ENCODE data around the gene SKP1. TPM values are rescaled to one million over a fixed set of nuclear protein-coding genes. Genes with fewer than 3 reads are reported as not detected.

Gene SKP1
- total and polyA plus RNA-seq, 12 donors: 65.2 to 675 (median 483) TPM

DNA sequence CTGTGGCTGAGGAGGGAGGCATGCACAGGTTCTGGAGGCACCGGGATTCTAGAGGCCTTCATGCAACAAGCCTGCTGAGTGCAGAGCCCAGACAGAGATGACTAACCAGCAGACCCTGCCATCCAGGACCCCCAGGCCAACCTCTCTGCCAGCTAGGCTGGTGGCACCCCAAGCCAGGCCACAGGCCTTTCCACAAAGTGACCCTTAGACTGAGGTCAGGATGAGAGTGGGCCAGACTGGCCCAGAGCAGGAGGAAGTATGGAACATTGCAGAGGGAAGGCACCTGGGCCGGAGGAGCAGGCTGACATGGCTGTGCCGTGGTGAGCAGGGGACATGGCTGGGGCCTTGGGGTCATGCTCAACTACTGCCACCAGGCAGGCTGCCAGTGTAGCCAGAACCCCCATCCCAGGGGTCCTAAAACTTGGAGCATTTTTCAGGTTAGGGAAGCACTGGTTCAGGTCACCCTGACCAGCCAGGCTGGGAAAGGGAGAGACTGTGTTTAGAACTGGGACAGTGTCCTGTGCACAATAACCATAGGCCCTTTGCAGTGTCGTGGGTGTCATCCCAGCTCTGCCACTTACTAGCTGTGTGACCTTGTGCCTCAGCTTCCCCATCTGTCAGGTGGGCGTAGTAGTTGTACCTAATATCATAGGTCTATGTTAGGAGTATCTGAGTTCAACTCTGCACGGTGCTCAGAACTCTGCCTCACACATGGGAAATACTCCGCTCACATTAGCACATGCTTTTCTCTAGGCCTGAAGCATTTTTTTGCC is 45.0 kb downstream of the SKP1 start:
- TF ChIP-seq, protein P1, sequence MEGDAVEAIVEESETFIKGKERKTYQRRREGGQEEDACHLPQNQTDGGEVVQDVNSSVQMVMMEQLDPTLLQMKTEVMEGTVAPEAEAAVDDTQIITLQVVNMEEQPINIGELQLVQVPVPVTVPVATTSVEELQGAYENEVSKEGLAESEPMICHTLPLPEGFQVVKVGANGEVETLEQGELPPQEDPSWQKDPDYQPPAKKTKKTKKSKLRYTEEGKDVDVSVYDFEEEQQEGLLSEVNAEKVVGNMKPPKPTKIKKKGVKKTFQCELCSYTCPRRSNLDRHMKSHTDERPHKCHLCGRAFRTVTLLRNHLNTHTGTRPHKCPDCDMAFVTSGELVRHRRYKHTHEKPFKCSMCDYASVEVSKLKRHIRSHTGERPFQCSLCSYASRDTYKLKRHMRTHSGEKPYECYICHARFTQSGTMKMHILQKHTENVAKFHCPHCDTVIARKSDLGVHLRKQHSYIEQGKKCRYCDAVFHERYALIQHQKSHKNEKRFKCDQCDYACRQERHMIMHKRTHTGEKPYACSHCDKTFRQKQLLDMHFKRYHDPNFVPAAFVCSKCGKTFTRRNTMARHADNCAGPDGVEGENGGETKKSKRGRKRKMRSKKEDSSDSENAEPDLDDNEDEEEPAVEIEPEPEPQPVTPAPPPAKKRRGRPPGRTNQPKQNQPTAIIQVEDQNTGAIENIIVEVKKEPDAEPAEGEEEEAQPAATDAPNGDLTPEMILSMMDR (IDR thresholded peaks at IDR 0.05): no peak
- intact Hi-C loops (cut with DNase I): no loop called here
- Histone ChIP-seq H3K9me3 (no peaks in the 10 kb centered on the region), H3K36me3 (peaks cover 0 to 58% (median 10%) of the 10 kb centered on the region in 9 donors), H3K27ac (peak overlapping the region in 1 of 10 donors; percentile 72), H3K4me1 (peaks cover 4 to 47% (median 28%) of the 10 kb centered on the region in 9 donors), H3K4me3 (no peak overlapping the region), H3K27me3 (no peaks in the 10 kb centered on the region)
- ATAC-seq (no peak), DNase-seq (no peak)
- 92 to 94% methylated on average over 7 of the region's 7 CpGs for WGBS, 2 donors

DNA sequence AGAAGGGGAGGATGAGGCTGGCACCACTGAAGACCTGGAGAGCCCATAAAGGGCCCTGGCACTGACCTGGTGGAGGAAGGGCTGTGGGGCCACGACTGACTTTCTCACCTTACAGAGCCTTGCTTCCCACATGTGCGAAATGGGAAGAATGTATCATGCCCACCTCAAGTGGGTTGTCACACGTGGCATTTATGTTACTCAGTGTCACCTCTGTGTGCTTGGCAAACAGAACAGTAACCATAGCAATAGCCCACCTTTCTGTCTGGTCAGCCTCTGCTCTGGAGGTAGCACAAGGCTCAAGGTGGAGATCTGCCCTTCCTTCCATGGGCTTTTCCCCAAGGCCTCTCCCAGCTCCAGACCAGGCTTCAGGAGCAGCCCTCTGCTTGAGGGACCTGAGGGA is 45.6 kb downstream of the SKP1 start:
- H3K4me3 ChIP-seq: no peak overlapping the region
- DNase-seq (no peak), ATAC-seq (no peak)
- peaks cover 7 to 53% (median 29%) of the 10 kb centered on the region in 9 donors for H3K4me1 ChIP-seq
- no peaks in the 10 kb centered on the region for H3K9me3 ChIP-seq
- WGBS, 2 donors: 83 to 93% methylated on average over 3 of the region's 3 CpGs
- H3K27me3 ChIP-seq: no peaks in the 10 kb centered on the region
- peaks cover 0 to 52% (median 10%) of the 10 kb centered on the region in 9 donors for H3K36me3 ChIP-seq
- peak overlapping the region in 1 of 10 donors; percentile 72 for H3K27ac ChIP-seq
- intact Hi-C loops (cut with DNase I): no loop called here
- TF ChIP-seq, protein P1 (IDR thresholded peaks at IDR 0.05): no peak

DNA sequence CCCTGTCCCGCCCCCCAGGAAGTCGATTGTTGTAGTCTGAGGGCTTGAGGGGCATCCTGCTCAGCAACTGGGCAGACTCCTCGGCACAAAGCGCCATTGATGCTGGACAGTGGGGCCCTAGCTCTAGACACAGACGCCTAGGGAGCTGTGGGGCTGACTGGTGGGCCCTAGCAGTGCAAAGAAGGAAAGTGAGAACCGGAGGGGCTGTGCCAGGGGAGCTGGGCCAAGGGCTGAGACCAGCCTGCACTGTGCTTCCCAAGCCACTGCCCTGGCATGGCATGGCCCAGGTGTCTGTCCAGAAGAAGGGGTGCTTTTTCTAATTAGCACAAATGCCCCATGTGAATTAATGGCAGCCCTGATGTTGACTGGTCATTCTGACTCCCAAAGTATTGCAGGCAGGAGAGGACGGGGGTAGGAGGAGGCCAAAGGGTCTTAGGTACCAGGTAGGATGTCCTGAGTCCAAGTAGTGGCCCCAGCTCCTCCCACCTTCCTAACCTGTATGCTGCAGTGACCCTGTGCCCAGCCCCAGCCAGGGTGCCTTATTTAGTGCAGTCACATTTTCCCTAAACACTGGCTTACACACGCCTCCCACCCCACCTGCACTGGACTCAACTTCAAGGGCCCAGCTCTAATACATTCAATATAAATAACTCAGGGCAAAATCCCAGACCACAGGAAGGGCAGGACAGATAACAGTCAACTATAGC is 46.4 kb downstream of the SKP1 start:
- H3K27ac ChIP-seq: peak overlapping the region in 1 of 10 donors; percentile 72
- H3K9me3 ChIP-seq: no peaks in the 10 kb centered on the region
- WGBS, 2 donors: 90 to 91% methylated on average over 8 of the region's 8 CpGs
- TF ChIP-seq, protein P1 (IDR thresholded peaks at IDR 0.05): no peak
- H3K4me1 ChIP-seq: peaks cover 15 to 60% (median 37%) of the 10 kb centered on the region in 9 donors
- peaks cover 0 to 45% (median 10%) of the 10 kb centered on the region in 9 donors for H3K36me3 ChIP-seq
- no peak for DNase-seq
- no peaks in the 10 kb centered on the region for H3K27me3 ChIP-seq
- intact Hi-C loops (cut with DNase I): no loop called here
- ATAC-seq: no peak
- no peak overlapping the region for H3K4me3 ChIP-seq

DNA sequence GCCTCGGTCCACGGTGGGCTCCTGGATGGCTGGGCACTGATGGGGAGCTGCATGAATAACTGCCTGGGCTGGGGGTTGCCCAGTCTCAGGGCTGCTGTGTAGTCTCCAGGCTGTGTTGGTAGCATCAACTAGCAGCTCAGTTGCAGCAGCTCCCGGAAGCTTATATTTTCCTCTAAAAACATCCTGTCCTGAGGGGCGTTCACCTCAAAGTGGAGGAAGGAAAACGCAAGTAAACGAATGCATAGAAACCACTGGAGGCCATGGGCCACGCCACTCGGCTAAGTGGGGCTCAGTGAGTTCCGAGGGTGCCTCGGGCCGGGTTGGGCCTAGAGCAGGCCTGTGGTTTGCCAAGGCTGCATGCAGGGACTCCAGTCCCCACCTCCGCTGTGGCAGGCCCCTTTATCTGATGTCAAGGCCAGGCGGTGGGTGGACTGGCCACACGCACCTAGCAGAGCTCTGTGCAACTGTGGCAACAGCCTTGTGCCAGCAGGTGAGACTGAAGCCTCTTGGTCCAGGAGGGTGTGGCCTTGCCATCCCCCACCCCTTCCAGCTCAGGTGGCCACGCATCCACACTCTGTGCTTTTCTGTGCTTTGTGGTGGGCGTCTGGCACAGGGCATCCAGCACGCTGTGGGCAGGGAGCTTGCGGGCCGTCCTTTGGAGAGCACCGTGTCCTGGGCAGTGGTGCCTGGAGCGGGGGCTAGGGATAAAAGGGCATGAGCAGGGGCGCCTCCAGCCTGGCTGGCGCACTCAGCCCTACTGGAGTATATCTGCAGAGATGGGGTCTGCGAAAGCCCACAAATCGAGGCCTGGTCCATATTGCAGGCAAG is 47.1 kb downstream of the SKP1 start:
- peaks cover 0 to 38% (median 8%) of the 10 kb centered on the region in 9 donors for H3K36me3 ChIP-seq
- WGBS, 2 donors: 83% methylated on average over 25 of the region's 25 CpGs
- peak overlapping the region in 1 of 10 donors; percentile 72 for H3K27ac ChIP-seq
- peaks cover 22 to 68% (median 44%) of the 10 kb centered on the region in 9 donors for H3K4me1 ChIP-seq
- H3K9me3 ChIP-seq: no peaks in the 10 kb centered on the region
- peak overlapping the region in 1 of 10 donors; percentile 5 for H3K4me3 ChIP-seq
- TF ChIP-seq, protein P1 (IDR thresholded peaks at IDR 0.05): no peak
- ATAC-seq (no peak), DNase-seq (no peak)
- intact Hi-C loops (cut with DNase I): no loop called here
- H3K27me3 ChIP-seq: no peaks in the 10 kb centered on the region
